BLaER1 (cell line): ENCODE results near the gene SNX9.
"Not testable (repeated sequence)": the region's sequence is repeated elsewhere in the genome, so short reads cannot be mapped to it uniquely, and the experiment has no call there.

Experiments
- H3K27ac ChIP-seq: shearing (Covaris generic); formaldehyde crosslinking; 2 replicates; pipeline ENCODE4 v1.8.1; 2022
- H3K27me3 ChIP-seq: shearing (Covaris generic); formaldehyde crosslinking; 2 replicates; pipeline ENCODE4 v1.8.1; 2022
- H3K36me3 ChIP-seq: shearing (Covaris generic); formaldehyde crosslinking; 2 replicates; pipeline ENCODE4 v1.8.1; 2022
- H3K4me1 ChIP-seq: shearing (Covaris generic); formaldehyde crosslinking; 2 replicates; pipeline ENCODE4 v1.8.1; 2022
- H3K4me2 ChIP-seq: shearing (Covaris generic); formaldehyde crosslinking; 2 replicates; pipeline ENCODE4 v1.8.1; 2022
- H3K4me3 ChIP-seq: shearing (Covaris generic); formaldehyde crosslinking; 2 replicates; pipeline ENCODE4 v1.8.1; 2022
- H3K9ac ChIP-seq: shearing (Covaris generic); formaldehyde crosslinking; 2 replicates; pipeline ENCODE4 v1.8.1; 2022
- H3K9me3 ChIP-seq: shearing (Covaris generic); formaldehyde crosslinking; 2 replicates; pipeline ENCODE4 v1.8.1; 2022
- H4K20me1 ChIP-seq: shearing (Covaris generic); formaldehyde crosslinking; 2 replicates; pipeline ENCODE4 v1.8.1; 2022
- Cebpa-rat ChIP-seq: shearing (Covaris generic); IDR thresholded peaks from 2 replicates; pipeline ENCODE4 v1.8.1; 2022

SNX9 gene

GRCh38 chr6:157937318-157937717, 114.3 kb downstream of the SNX9 start:
- H3K4me3 ChIP-seq, result no peak overlapping the region
- no peak overlapping the region for H3K9ac ChIP-seq
- no peaks in the 10 kb centered on the region for H3K9me3 ChIP-seq
- no peak for TF ChIP-seq Cebpa-rat
- H3K27me3 ChIP-seq, result no peaks in the 10 kb centered on the region
- no peak overlapping the region for H3K27ac ChIP-seq
- no peak overlapping the region for H3K4me2 ChIP-seq
- no peaks in the 10 kb centered on the region for H3K36me3 ChIP-seq
- H3K4me1 ChIP-seq, result peaks cover 7% of the 10 kb centered on the region; the same call in 1 of the 2 replicates
- H4K20me1 ChIP-seq, result no peaks in the 10 kb centered on the region

DNA sequence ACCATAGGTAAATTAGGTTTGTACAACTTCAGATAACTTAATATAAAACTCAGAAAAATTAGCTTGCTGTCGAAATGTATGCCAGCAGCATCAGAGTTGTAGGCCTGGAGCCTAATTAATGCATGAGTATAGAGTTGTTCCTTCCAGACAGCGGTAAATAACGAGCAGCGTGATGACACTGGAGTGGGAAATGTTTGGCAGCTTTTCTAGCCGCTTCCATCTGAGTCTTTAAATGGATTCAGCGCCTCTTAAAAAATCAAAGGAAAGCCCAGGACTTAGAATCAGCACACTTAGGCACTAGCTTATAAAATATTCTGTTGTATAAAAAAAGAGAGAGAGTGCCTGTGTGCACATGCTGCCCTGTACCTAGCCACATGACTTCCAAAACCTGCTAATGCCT, 114.9 kb downstream of the SNX9 start:
- H3K36me3 ChIP-seq, result no peaks in the 10 kb centered on the region
- no peaks in the 10 kb centered on the region for H4K20me1 ChIP-seq
- no peak overlapping the region for H3K4me3 ChIP-seq
- peaks cover 7% of the 10 kb centered on the region; the same call in 1 of the 2 replicates for H3K4me1 ChIP-seq
- no peak overlapping the region for H3K27ac ChIP-seq
- TF ChIP-seq Cebpa-rat, result no peak
- no peaks in the 10 kb centered on the region for H3K9me3 ChIP-seq
- H3K27me3 ChIP-seq, result no peaks in the 10 kb centered on the region
- H3K9ac ChIP-seq, result no peak overlapping the region
- no peak overlapping the region for H3K4me2 ChIP-seq

DNA sequence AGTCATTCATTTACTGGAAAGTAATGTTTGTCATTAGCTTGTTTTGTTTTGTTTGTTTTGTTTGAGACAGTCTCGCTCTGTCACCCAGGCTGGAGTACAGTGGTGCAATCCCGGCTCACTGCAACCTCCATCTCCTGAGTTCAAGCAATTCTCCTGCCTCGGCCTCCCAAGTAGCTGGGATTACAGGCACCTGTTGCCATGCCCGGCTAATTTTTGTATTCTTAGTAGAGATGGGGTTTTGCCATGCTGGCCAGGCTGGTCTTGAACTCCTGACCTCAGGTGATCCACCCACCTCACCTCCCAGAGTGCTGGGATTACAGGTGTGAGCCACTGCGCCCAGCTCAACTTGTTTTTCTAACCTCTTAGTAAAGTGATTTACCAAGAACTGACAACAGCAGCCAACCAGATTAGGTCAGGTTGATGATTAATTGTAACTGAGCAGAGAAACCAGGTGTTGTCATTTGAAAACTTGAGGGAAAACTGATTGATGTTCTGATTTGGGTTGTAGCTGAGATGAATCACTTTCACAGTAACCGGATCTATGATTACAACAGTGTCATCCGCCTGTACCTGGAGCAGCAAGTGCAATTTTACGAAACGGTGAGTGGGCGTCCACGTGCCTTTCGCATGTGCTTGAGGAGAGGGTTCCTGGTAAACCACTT, 117.5 kb downstream of the SNX9 start:
- not testable (repeated sequence) for H3K9me3 ChIP-seq, H3K4me3 ChIP-seq, H3K36me3 ChIP-seq, H3K9ac ChIP-seq, H3K27ac ChIP-seq, H3K27me3 ChIP-seq, H4K20me1 ChIP-seq, H3K4me1 ChIP-seq, H3K4me2 ChIP-seq

DNA sequence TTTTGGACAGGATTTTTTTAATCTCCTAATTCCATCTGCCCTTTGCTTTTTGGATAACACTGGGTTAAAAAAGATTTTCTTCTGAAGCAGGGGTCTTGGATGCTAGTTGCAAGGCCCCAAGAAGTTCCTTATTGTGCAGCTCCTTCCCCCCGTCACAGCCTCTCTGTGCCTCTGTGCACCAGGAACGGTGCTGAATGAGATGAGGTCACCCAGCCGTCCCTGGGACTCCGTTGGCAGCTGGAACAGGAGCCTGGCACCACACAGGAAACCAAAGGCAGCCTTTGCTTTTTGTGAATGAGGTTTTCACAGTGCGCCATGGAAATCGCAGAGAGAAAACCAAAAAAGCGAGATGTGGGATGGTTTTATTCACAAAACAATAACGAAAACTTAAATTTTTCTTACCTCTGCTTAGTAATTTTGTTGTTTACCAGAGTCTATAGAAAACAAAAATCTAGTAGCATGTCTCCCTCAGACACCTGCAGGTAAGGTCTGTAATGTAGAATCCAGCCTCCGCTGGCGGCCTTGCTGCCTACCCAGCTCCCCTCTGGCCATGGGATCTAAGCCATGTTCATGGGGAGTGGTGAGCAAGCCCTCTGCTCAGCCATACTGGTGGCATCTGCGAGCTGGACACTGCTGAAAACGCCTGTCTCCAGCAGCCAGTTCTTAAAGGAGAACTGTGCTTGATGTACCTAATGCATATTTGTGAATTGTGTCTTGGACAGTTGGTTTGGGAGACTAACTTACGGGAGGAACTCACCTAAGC, 118.2 kb downstream of the SNX9 start:
- Histone ChIP-seq H3K27ac (no peak overlapping the region), H4K20me1 (no peaks in the 10 kb centered on the region), H3K4me2 (no peak overlapping the region), H3K36me3 (no peaks in the 10 kb centered on the region), H3K27me3 (no peaks in the 10 kb centered on the region), H3K9me3 (no peaks in the 10 kb centered on the region), H3K4me1 (peaks cover 7% of the 10 kb centered on the region; the same call in 1 of the 2 replicates), H3K4me3 (no peak overlapping the region), H3K9ac (no peak overlapping the region)
- no peak for TF ChIP-seq Cebpa-rat

DNA sequence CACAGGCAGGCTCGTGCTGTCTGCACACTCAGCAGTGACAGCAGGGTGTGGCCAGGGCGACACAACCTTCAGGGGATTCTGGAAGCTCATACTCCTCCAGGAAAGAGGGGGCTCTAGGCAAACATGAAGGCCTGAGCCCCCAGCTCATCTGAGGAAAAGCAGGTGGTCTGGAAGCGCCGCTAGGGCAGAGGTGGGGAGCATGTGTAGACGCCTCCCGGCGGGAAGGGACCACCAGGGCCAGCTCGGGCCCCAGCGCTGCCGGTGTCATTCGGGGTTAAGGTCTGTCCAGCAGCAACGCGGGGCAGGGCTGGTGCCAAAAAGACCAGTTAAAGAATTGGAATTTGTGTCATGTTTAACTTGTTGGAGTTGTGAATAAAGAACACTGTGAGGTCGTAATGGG, 119.3 kb downstream of the SNX9 start:
- peaks cover 7% of the 10 kb centered on the region; the same call in 1 of the 2 replicates for H3K4me1 ChIP-seq
- no peak for TF ChIP-seq Cebpa-rat
- H3K36me3 ChIP-seq, result no peaks in the 10 kb centered on the region
- H3K4me3 ChIP-seq, result no peak overlapping the region
- no peak overlapping the region for H3K9ac ChIP-seq
- H3K4me2 ChIP-seq, result no peak overlapping the region
- H3K9me3 ChIP-seq, result no peaks in the 10 kb centered on the region
- H4K20me1 ChIP-seq, result no peaks in the 10 kb centered on the region
- H3K27me3 ChIP-seq, result no peaks in the 10 kb centered on the region
- no peak overlapping the region for H3K27ac ChIP-seq

GRCh38 chr6:157943249-157943963, 120.4 kb downstream of the SNX9 start:
- TF ChIP-seq Cebpa-rat, result no peak
- Histone ChIP-seq H3K4me3 (no peak overlapping the region), H3K9me3 (no peaks in the 10 kb centered on the region), H3K36me3 (no peaks in the 10 kb centered on the region), H3K9ac (no peak overlapping the region), H3K27me3 (no peaks in the 10 kb centered on the region), H3K4me2 (no peak overlapping the region), H4K20me1 (no peaks in the 10 kb centered on the region), H3K27ac (no peak overlapping the region), H3K4me1 (peaks cover under 1% of the 10 kb centered on the region; the same call in 1 of the 2 replicates)

DNA sequence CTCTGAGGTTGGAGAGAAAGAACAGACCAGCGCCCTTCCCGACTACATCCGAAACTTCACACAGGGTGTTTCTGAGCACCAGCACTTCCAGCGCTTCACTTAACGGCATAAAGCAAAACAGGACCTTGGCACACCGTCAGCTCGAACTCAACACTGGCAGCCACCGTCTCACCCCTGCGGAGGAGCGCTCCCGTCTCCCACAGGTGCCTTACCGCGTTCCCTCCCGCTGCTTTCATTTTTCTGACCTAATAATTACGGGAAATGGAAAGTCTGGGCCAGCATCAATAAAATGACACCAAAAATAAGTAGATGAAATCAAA, 120.9 kb downstream of the SNX9 start:
- Histone ChIP-seq H3K4me3 (no peak overlapping the region), H4K20me1 (no peaks in the 10 kb centered on the region), H3K9me3 (no peaks in the 10 kb centered on the region), H3K27ac (no peak overlapping the region), H3K4me1 (no peaks in the 10 kb centered on the region), H3K27me3 (no peaks in the 10 kb centered on the region), H3K36me3 (no peaks in the 10 kb centered on the region), H3K9ac (no peak overlapping the region), H3K4me2 (no peak overlapping the region)
- TF ChIP-seq Cebpa-rat, result no peak

- no peak overlapping the region for H3K27ac ChIP-seq
- H3K36me3 ChIP-seq, result no peaks in the 10 kb centered on the region
- H4K20me1 ChIP-seq, result no peaks in the 10 kb centered on the region
- H3K27me3 ChIP-seq, result no peaks in the 10 kb centered on the region
- no peak overlapping the region for H3K4me3 ChIP-seq
- no peak overlapping the region for H3K4me2 ChIP-seq
- H3K9ac ChIP-seq, result no peak overlapping the region
- H3K9me3 ChIP-seq, result peaks cover 4% of the 10 kb centered on the region; the same call in 1 of the 2 replicates
- H3K4me1 ChIP-seq, result no peaks in the 10 kb centered on the region
- no peak for TF ChIP-seq Cebpa-rat
Observed at GRCh38 chr6:157944983-157945931, 122.2 kb downstream of the SNX9 start.

DNA sequence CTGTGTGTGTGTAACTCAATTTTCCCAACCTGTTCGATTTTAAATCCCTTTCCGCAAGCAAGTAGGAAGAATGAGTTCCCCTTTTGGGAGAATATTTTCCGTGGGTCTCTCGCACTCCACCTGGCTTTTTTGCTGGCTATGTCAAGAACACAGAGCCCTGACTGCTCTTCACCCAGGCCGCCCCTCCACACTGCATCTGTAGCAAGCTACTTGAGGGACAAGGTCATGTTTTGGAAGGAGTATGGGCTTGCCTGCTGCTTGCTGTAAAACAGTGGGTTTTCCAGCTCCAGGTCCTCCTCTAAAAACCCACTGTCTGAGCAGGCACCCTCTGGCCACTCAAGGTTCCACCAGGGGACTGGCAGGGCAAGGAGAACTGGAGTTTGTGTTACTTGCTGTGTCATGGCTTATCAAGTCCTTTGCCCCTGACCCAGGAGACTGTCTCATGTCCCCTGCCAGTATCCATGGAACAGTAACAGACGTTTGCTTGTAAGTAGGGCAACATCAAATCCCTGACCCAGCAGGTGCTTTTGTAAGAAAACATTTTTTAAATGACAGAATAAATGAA, 123.1 kb downstream of the SNX9 start:
- H3K4me3 ChIP-seq, result no peak overlapping the region
- H3K27me3 ChIP-seq, result no peaks in the 10 kb centered on the region
- peaks cover 5% of the 10 kb centered on the region; the same call in 1 of the 2 replicates for H3K9me3 ChIP-seq
- no peak for TF ChIP-seq Cebpa-rat
- H4K20me1 ChIP-seq, result no peaks in the 10 kb centered on the region
- no peaks in the 10 kb centered on the region for H3K36me3 ChIP-seq
- H3K9ac ChIP-seq, result no peak overlapping the region
- no peak overlapping the region for H3K27ac ChIP-seq
- no peaks in the 10 kb centered on the region for H3K4me1 ChIP-seq
- no peak overlapping the region for H3K4me2 ChIP-seq
